GM12891 (cell line): ENCODE measurements around the gene HCN2.

ENCODE experiments used
- DNase-seq: peaks from one replicate; pipeline ENCODE4 v3.0.0; 2011; ENCODE audit warnings: low spot score; ENCODE audit not compliant: insufficient read length
- FAIRE-seq: peaks from 2 replicates; lab custom pipeline; 2011; peaks lifted over from hg19 to GRCh38; lab: Jason Lieb, UNC
- PAX5 ChIP-seq: IDR thresholded peaks from 2 replicates; pipeline ENCODE4 v1.6.1; 2011; ENCODE audit warnings: low read length, moderate library complexity, mild to moderate bottlenecking; ENCODE audit not compliant: insufficient read depth, severe bottlenecking
- POLR2A ChIP-seq: IDR thresholded peaks from 2 replicates; pipeline ENCODE4 v1.6.1; 2011; ENCODE audit warnings: low read depth, low read length, control low read depth
- POLR2AphosphoS5 ChIP-seq: IDR thresholded peaks from 2 replicates; pipeline ENCODE4 v1.6.1; 2011; ENCODE audit warnings: low read depth, low read length, control low read depth
- POU2F2 ChIP-seq: IDR thresholded peaks from 2 replicates; pipeline ENCODE4 v1.6.1; 2011; ENCODE audit warnings: low read depth, mild to moderate bottlenecking, control low read depth, low read length, moderate library complexity
- SPI1 ChIP-seq: IDR thresholded peaks from 2 replicates; pipeline ENCODE4 v1.6.1; 2011; ENCODE audit warnings: low read depth, low read length, control low read depth
- TAF1 ChIP-seq: IDR thresholded peaks from 2 replicates; pipeline ENCODE4 v1.6.1; 2011; ENCODE audit warnings: low read depth, low read length, control low read depth

Gene HCN2

GRCh38 chr19:554817-555216 is 34.9 kb upstream of the HCN2 start:
- no peak for TF ChIP-seq PAX5
- no peak for TF ChIP-seq TAF1
- no peak for TF ChIP-seq POLR2AphosphoS5
- no peak for TF ChIP-seq POU2F2
- no peak for TF ChIP-seq SPI1
- TF ChIP-seq POLR2A = no peak
- no peak for DNase-seq
- FAIRE-seq = no peak

- no peak for DNase-seq
- no peak for FAIRE-seq
- TF ChIP-seq PAX5 (no peak), TAF1 (no peak), POLR2A (no peak), POLR2AphosphoS5 (no peak), POU2F2 (no peak), SPI1 (no peak)
Observed at GRCh38 chr19:555474-555808, 34.2 kb upstream of the HCN2 start.

- DNase-seq (no peak), FAIRE-seq (no peak)
- TF ChIP-seq POLR2A (no peak), POLR2AphosphoS5 (no peak), POU2F2 (no peak), SPI1 (no peak), TAF1 (no peak), PAX5 (no peak)
Observed at GRCh38 chr19:556611-557382, 32.9 kb upstream of the HCN2 start.

- FAIRE-seq = no peak
- no peak for DNase-seq
- TF ChIP-seq TAF1 (no peak), POLR2A (no peak), POU2F2 (no peak), PAX5 (no peak), POLR2AphosphoS5 (no peak), SPI1 (no peak)
Observed at GRCh38 chr19:558770-559439, 30.8 kb upstream of the HCN2 start.

- no peak for DNase-seq
- FAIRE-seq = no peak
- TF ChIP-seq PAX5 = no peak
- TF ChIP-seq SPI1 = no peak
Observed at GRCh38 chr19:560121-560520, 29.6 kb upstream of the HCN2 start.

GRCh38 chr19:566403-566802 is 23.3 kb upstream of the HCN2 start:
- TF ChIP-seq POU2F2 = no peak
- no peak for TF ChIP-seq POLR2A
- no peak for TF ChIP-seq PAX5
- TF ChIP-seq TAF1 = no peak
- no peak for TF ChIP-seq SPI1
- TF ChIP-seq POLR2AphosphoS5 = no peak
- no peak for DNase-seq
- no peak for FAIRE-seq

GRCh38 chr19:566844-567243 is 22.8 kb upstream of the HCN2 start:
- TF ChIP-seq PAX5 (no peak), TAF1 (no peak), POLR2AphosphoS5 (no peak), POLR2A (no peak), SPI1 (no peak), POU2F2 (no peak)
- FAIRE-seq (no peak), DNase-seq (no peak)

GRCh38 chr19:567296-567900 is 22.3 kb upstream of the HCN2 start:
- DNase-seq (no peak), FAIRE-seq (no peak)
- TF ChIP-seq PAX5 = no peak
- TF ChIP-seq SPI1 = no peak
- no peak for TF ChIP-seq POLR2A
- TF ChIP-seq POU2F2 = no peak
- no peak for TF ChIP-seq TAF1
- no peak for TF ChIP-seq POLR2AphosphoS5

- TF ChIP-seq POLR2AphosphoS5 (no peak), PAX5 (no peak), TAF1 (no peak)
- FAIRE-seq = no peak
- DNase-seq = no peak
Observed at GRCh38 chr19:570251-570686, 19.4 kb upstream of the HCN2 start.

GRCh38 chr19:570937-571565 is 18.6 kb upstream of the HCN2 start:
- no peak for TF ChIP-seq PAX5
- TF ChIP-seq TAF1 = 0 out of 2 replicates have a peak, but pooled peaks have one; percentile 23
- TF ChIP-seq SPI1 = peak; percentile 36; the same call in 1 of the 2 replicates
- peak; percentile 85 for FAIRE-seq
- DNase-seq = no peak
